Raji (cell line): ENCODE results near the gene EEPD1.

Experiments
- POLR2A ChIP-seq: IDR thresholded peaks from 2 replicates; pipeline ENCODE4 v1.6.1; 2011; ENCODE audit warnings: low read depth, low read length, control low read depth; ENCODE audit not compliant: insufficient read depth

The EEPD1 gene

DNA sequence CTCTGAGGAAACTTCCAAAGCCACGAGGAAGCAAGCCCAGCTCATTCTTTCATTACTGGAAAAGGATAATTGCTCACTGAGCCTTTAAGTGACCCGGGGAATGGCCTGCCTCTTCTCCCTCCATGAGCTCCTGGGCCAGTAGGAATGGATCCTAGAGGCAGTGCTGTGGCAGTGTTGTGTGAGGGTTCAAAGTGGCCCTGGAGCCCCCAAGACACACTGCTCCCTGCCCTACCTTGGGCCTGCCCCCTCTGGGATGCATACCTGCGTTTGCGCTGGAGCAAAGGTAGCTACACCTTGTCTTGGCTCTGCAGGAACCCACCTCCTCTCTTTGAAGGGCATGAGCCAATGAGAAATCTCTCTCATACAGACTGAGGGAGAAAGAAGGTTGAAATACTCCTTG is 120.8 kb downstream of the EEPD1 start:
- no peak for TF ChIP-seq POLR2A

DNA sequence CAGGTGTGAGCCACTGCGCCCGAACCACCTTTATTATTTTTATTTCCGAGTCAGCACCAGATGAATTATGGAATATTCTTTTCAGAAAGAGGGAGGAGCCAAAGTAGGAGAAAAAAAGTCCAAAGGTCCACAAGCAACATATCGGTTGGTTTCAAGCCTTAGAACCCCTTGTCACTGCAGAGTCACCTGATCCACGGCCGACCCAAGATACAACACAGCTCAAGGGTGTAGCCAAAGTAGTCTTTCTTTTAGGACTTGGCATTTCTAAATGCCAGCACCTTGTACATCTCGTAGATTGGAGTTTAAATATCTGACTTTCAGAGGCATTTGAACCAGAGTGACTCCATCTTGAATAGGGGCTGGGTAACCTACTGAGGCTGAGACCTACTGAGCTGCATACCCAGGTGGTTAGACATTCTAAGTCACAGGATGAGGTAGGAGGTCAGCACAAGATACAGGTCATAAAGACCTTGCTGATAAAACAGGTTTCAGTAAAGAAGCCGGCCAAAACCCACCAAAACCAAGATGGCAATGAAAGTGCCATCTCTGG is 122.8 kb downstream of the EEPD1 start:
- no peak for TF ChIP-seq POLR2A

DNA sequence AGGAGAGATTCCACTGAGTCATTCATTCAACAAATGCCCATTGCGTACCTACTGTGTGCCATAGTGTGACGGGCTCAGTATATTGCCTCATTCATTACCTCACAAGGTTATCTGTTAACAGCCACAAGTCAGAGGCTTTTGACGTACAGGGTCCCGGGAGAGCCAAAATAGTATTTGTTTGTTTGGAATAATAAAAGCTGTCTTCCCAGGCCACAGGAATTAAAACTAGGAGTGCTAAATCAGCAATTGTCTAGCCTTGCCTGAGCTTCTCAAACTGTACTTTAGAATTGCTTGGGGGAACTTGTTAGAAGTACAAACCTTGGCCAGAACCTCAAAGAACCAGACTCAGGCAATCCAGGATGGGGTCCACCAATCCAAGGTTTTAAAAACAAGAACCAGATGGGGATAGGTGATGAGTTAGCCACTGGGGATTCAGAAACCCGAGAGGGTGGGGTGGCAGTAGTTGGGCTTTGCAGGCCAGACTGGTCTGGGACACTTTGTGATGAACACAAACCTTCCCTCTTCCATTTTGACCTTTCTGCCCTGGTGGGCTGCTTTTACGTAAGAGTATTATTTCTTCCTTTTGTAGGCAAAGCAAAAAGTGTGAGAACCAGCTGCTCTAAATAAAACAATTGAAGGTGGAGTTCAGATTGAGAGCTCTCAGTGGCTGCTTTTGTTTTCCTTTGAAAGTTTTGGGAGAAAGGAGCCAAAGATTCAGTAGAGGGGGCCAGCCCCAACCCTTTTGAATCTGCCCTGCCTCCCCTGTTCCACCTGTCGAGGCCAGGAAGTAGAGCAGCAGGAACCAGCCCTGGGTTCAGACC is 123.6 kb downstream of the EEPD1 start:
- TF ChIP-seq POLR2A: no peak

DNA sequence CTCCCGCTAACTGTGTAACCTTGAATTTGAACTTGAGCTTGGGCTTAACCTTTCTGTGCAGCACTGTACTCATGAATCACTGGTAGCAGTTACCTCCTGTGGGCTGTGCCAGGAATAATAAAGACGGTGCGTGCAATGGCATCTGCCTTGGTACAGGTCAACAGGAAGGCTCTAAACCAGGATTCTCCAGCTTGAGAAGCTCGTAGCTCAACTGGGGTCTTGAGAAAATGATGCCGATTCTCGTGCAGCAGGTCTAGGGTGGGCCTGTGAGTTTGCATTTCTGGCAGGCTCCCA is 124.1 kb downstream of the EEPD1 start:
- TF ChIP-seq POLR2A: no peak

DNA sequence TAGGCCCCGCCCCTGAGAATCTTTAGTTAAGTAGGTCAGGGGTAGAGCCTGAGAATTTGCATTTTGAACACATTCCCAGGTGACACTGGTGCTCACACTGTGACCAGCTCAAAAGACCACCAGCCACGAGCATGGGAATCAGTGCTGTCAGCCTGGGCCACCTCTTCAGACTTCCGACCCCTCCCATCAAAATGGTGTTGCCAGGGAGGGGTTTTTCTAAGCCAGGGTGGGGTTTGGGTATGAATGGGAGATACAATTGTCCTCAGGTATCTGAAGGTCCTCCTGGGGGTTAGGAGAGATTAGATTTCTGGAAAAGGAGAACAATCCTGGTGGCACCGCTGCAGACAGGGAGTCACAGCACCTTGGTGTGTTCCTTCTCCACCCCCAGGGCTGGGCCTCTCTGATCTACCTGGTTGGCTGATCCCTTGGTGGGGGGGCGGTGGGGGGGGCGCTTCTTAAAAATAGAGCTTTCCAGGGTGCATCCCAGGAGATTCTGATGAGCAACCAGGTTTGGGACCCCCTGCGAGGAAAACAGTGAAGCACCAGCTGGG is 125.1 kb downstream of the EEPD1 start:
- no peak for TF ChIP-seq POLR2A

DNA sequence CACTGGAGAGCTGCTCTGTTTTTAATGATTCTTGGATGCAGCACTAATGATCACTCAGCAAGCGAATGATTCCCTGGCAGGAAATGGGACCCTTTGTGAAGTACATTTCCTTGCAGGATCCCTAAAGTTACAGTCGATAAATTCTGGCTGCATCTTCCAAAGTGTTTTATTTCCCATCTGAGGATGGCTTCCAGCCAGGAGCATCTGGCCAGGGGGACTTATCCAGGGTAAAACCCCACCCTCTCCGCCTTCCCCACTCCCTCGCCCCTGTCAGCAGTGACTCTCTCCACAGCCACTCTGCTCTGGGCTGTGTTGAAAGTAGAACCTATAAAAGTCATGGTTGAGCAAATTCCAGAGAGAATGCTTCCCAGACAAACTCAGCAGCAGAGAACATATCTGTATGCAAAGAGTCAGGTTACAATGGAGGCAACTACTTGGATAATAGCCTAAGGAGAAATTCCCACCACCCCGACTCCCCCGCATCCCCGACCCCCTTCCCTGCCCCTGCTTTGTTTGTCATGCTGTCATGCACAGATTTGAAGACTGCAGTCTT is 125.6 kb downstream of the EEPD1 start:
- TF ChIP-seq POLR2A: no peak

DNA sequence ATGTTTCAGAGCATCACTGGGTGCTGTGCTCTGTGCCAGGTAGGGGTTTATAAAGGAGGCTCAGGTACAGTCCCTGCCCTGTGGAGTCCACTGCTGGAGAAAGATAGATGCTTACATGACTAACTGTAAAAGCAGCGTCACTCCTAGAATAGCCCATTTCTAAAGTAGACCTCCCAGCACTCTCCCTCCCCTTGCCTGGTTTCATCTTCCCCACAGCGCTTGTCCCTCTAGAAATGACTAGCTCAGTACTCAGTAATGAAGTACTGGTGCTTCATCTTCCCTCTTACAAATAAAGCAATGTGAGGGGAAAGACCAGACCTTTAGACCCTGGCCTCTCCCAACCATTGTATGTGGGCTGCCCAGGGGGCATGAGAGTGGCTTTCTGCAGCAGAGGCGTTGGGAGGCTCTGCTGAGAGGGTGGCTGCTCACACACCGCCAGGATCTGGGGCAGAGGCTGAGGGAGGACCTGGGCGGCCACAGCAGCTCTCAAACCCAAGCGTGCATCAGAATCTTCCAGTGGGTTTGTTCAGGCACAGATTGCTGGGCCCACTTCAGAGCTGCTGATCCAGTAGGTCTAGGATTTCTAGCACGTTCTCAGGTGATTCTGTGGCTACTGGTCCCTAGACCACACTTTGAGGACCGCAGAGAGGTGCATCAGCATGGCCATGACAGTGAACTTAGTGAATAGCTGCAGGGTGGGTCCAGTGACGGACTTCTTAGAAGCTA is 126.3 kb downstream of the EEPD1 start:
- TF ChIP-seq POLR2A: no peak

DNA sequence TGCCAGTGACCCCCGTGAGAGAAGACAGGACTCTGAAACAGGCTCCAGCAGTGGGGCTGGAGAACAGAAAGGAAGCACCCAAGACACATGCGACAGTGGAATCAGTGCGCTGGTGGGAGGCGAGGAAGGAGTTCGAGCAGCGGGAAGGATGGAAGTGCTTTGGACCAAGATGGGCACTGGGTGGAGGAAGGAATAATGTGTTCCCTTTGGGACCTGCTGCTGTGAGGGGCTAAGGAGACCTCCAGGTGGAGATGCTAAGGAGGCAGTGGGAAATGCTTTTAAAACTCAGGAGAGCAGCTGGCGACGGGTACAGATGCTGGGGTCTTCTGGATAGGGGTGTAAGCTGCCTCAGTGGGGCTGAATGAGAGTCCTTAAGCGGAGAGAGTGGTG is 126.9 kb downstream of the EEPD1 start:
- TF ChIP-seq POLR2A: no peak

DNA sequence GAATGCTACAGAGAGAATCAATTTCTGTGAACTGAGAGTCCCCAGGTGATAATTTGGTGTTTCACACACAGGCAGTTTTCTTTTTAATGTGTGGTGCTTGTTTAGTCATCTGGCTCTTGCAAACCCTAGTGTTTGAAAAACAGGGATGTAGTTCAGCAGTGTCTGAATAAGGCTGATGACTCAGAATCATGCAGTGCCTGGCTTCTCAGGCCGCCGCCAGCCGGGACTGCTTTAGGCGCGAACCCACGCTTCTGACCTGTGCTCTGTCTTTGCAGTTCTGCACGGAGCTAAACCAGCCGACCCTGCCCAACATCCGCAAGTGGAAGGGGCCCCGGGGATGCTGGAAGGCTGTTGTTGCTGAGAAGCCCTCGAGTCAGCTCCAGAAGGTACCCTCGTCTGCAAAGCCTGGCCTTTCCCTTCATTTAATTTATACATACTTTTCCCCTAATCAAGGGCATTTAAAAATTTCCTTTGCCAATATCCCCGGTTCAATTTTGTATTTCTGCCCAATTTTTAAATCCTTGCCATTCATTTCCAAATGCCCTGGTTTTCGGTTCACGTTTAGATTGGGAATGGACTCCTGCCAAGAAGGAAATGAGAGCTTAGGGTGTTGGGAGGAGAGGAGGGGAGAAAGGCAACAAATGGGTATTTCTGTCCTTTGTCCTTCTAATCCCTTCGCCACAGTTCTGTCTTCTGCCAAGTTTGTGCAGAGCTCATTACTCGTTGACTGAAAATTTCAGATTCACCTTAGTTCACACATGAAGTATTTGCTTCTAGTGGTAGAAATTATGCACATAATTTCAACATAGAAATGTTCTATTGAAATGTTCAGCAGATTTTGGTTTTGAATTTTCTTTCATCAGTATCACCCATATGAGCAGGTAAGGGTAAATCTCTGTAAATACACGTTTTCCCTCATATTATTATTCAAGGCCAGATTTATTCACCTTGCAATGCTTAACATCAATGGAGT is 128.1 kb downstream of the EEPD1 start:
- TF ChIP-seq POLR2A: no peak

DNA sequence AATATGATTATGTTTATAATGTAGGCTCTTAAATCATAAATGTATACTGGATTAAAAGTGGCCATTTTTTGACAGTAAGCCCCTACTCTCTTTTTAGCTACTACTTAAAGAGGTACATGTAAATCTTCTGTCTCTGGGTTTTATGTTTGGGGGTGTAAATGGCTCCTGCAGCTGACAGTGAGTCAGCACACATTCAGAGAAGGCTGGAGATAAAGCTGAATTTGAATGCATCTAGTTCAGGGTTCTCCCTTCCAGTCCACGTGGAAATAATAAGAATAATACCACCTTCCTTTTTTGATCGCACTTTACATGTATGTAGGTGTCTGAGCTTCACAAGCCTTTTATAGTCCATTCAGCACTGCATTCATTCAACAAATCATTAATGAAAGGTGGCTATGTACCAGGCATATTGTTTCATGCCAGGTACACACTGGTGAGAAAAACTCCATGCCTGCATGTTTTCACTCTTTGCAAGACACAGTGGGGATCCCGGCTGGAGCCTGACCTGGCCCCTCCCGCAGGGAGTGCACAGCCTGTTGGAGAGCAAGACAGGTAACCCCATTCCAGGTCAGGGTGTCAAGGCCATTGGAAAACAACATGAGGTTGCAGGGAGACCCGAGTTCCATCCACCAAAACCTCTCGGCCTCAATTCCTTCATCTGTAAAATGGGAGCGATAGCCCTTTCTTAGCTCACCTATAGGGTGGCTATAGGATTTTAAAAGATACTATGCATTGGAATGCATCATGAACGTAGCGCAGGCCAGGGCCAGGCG is 129.1 kb downstream of the EEPD1 start:
- TF ChIP-seq POLR2A: no peak

DNA sequence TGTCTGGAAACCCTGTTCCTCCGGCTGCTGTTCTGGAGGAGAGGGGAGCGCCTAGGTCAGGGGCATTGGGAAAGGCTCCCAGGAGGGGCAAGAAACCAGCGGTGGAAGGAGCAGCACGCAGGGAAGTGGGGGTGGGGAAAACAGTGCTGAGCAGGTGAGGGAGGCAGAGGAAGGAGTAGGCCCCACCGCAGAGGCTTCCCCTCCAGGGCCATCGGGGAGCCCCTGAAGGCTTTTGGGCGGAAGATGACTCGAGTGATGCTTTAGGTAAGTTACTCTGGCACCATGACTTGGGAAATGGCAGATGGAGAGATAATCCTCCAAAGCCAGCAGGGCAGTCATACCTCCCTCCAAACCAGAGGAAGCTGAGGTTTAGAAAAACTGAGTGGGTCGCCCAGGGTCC is 130.1 kb downstream of the EEPD1 start:
- no peak for TF ChIP-seq POLR2A

DNA sequence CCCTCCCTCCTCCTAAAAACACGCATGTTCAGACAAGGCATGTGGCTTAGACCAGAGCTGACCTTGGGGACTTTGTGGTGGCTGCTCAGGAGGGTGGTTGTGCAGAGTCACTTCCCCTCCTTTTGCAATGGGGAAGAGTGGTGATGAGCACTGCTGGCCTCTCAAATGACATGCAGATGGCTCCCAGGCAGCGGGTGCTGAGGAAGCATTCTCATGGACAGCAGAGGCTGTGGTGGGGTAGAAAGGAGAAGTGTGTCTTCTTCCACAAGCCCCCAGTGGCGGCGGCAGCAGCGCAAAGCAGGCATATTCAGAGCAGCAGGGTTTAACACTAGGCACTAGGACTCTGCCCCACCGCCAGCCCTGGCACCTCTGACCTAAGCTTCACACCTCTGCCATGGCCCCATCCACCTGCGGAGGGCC is 130.7 kb downstream of the EEPD1 start:
- TF ChIP-seq POLR2A: no peak

DNA sequence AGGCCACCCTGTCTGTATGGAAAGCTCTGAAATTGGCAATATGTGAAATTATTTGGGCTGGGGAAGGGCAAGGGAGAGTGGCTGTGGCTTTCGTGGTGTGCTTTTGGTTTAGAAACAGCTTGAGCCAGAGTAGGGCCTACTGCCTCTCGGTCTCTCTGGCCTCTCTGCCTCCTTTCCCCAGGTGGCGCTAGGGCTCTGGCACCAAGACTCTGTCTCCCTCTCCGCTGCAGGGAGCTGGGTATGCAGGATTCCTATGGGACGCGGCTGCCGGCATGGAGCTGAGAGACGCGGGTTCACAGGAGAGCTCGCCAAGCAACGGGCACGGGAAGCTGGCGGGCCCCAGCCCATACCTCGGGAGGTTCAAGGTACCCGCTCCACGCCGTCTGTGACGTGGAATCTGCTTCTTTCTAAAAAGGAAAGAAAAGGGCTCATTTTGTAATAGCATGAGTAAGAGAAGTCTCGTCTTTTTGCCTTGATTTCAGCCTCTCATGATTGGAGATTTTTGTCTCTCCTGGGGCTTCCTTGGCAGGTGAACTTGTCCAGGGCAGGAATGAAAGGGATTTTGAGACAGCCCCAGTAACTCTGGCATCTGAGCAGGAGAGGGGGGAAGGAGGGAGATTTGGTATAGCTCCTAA is 131.5 kb downstream of the EEPD1 start:
- TF ChIP-seq POLR2A: no peak
